Measurements from ENCODE around the gene RPAP3. TPM values are rescaled to one million over a fixed set of nuclear protein-coding genes. Genes with fewer than 3 reads are reported as not detected.

The RPAP3 gene
- polyA plus RNA-seq, 1 donor (not counting 4 experiments of a cell fraction or from before 2014, with no cell fraction given) = 22.9 TPM

DNA sequence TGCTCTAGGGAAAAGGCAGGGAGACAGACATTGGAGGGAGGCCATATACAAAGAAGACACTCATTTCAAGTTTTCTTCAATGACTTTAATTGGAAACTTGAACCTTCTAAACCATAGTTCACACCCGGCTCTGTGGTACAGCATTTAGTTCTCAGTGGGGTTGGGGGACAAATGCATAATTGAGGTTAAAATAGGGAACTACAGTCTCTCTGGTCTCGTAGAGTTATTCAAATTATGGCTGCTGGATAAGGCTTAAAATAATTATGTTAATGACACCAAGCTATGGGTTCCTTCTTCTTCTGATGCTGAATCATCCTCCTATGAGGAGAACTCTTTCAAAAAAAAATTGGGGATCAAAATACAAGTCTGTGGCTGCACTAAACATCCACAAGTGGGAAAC, 3.8 kb upstream of the RPAP3 start:
- dilution Hi-C loops (cut with MboI; ENCODE audit: extremely low pct_ligation_motif_present, low sequenced_read_pairs) = no loop called here
- H3K9ac ChIP-seq (ENCODE audit: control insufficient read depth, extremely low read depth, insufficient read depth, low read length) = no peak overlapping the region
- H2AFZ ChIP-seq (ENCODE audit: control insufficient read depth, low read length) = no peak overlapping the region
- no peak overlapping the region for H3K4me2 ChIP-seq (ENCODE audit: control insufficient read depth, extremely low read depth, insufficient read depth, low read depth, low read length)
- peaks cover 11% of the 10 kb centered on the region for H3K4me1 ChIP-seq (ENCODE audit: control insufficient read depth, extremely low read depth, insufficient read depth, low read length)
- TF ChIP-seq, protein P1, sequence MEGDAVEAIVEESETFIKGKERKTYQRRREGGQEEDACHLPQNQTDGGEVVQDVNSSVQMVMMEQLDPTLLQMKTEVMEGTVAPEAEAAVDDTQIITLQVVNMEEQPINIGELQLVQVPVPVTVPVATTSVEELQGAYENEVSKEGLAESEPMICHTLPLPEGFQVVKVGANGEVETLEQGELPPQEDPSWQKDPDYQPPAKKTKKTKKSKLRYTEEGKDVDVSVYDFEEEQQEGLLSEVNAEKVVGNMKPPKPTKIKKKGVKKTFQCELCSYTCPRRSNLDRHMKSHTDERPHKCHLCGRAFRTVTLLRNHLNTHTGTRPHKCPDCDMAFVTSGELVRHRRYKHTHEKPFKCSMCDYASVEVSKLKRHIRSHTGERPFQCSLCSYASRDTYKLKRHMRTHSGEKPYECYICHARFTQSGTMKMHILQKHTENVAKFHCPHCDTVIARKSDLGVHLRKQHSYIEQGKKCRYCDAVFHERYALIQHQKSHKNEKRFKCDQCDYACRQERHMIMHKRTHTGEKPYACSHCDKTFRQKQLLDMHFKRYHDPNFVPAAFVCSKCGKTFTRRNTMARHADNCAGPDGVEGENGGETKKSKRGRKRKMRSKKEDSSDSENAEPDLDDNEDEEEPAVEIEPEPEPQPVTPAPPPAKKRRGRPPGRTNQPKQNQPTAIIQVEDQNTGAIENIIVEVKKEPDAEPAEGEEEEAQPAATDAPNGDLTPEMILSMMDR (optimal IDR thresholded peaks at IDR 0.05 in 1 of 3, IDR thresholded peaks at IDR 0.05 in 1 of 3, conservative IDR thresholded peaks at IDR 0.05 in 1 of 3; ENCODE audit: extremely low read depth in 1 of 3, insufficient read depth in 2 of 3, low read length in 3 of 3) = no peak
- FAIRE-seq = no peak
- H3K79me2 ChIP-seq (ENCODE audit: control insufficient read depth, insufficient read depth, low read length) = peaks cover 10% of the 10 kb centered on the region
- H3K9me1 ChIP-seq (ENCODE audit: control insufficient read depth, extremely low read depth, insufficient read depth, low read length) = no peaks in the 10 kb centered on the region
- no peak overlapping the region for H3K4me3 ChIP-seq (ENCODE audit: control insufficient read depth in 2 of 3, extremely low read depth in 1 of 3, insufficient read depth in 2 of 3, low read depth in 1 of 3, low read length in 3 of 3)
- no peak for DNase-seq (ENCODE audit: low read depth, low spot score)
- no peaks in the 10 kb centered on the region for H3K9me3 ChIP-seq (ENCODE audit: control insufficient read depth, low read depth, low read length)
- H3K36me3 ChIP-seq (ENCODE audit: control insufficient read depth in 2 of 2, extremely low read depth in 1 of 2, insufficient read depth in 2 of 2, low read length in 2 of 2) = no peaks in the 10 kb centered on the region
- H3K27ac ChIP-seq (ENCODE audit: control insufficient read depth, insufficient read depth, low read length) = no peak overlapping the region
- no peaks in the 10 kb centered on the region for H4K20me1 ChIP-seq (ENCODE audit: control insufficient read depth, extremely low read depth, insufficient read depth, low read length)
- H3K27me3 ChIP-seq (ENCODE audit: control insufficient read depth, extremely low read depth, insufficient read depth, low read length) = no peaks in the 10 kb centered on the region

GRCh38 chr12:47709237-47709636, 3.4 kb upstream of the RPAP3 start:
- Histone ChIP-seq H3K9ac (ENCODE audit: control insufficient read depth, extremely low read depth, insufficient read depth, low read length) (no peak overlapping the region), H3K79me2 (ENCODE audit: control insufficient read depth, insufficient read depth, low read length) (peaks cover 11% of the 10 kb centered on the region), H3K9me1 (ENCODE audit: control insufficient read depth, extremely low read depth, insufficient read depth, low read length) (no peaks in the 10 kb centered on the region), H3K27me3 (ENCODE audit: control insufficient read depth, extremely low read depth, insufficient read depth, low read length) (no peaks in the 10 kb centered on the region), H3K36me3 (ENCODE audit: control insufficient read depth in 2 of 2, extremely low read depth in 1 of 2, insufficient read depth in 2 of 2, low read length in 2 of 2) (no peaks in the 10 kb centered on the region), H3K27ac (ENCODE audit: control insufficient read depth, insufficient read depth, low read length) (no peak overlapping the region), H3K4me1 (ENCODE audit: control insufficient read depth, extremely low read depth, insufficient read depth, low read length) (peaks cover 11% of the 10 kb centered on the region), H4K20me1 (ENCODE audit: control insufficient read depth, extremely low read depth, insufficient read depth, low read length) (no peaks in the 10 kb centered on the region), H3K4me2 (ENCODE audit: control insufficient read depth, extremely low read depth, insufficient read depth, low read depth, low read length) (no peak overlapping the region), H3K4me3 (ENCODE audit: control insufficient read depth in 2 of 3, extremely low read depth in 1 of 3, insufficient read depth in 2 of 3, low read depth in 1 of 3, low read length in 3 of 3) (no peak overlapping the region), H3K9me3 (ENCODE audit: control insufficient read depth, low read depth, low read length) (no peaks in the 10 kb centered on the region), H2AFZ (ENCODE audit: control insufficient read depth, low read length) (no peak overlapping the region)
- FAIRE-seq (no peak), DNase-seq (ENCODE audit: low read depth, low spot score) (no peak)
- dilution Hi-C loops (cut with MboI; ENCODE audit: extremely low pct_ligation_motif_present, low sequenced_read_pairs) = no loop called here
- no peak for TF ChIP-seq EZH2 (IDR thresholded peaks at IDR 0.05; ENCODE audit: low read length)
- TF ChIP-seq, protein P1 (optimal IDR thresholded peaks at IDR 0.05 in 1 of 3, IDR thresholded peaks at IDR 0.05 in 1 of 3, conservative IDR thresholded peaks at IDR 0.05 in 1 of 3; ENCODE audit: extremely low read depth in 1 of 3, insufficient read depth in 2 of 3, low read length in 3 of 3) = no peak

Data from keratinocyte (primary cell).